Osteoblast (primary cell): ENCODE measurements around the gene COPS3. TPM values are rescaled to one million over a fixed set of nuclear protein-coding genes. Genes with fewer than 3 reads are reported as not detected.

Experiments used
- DNase-seq: peaks from one replicate; pipeline ENCODE4 v3.0.0; 2011; ENCODE audit warnings: low spot score, mixed read lengths; ENCODE audit not compliant: insufficient read length; ENCODE audit errors: missing footprints
- H2AFZ ChIP-seq: 2 replicates; pipeline ENCODE4 v1.6.0; 2011; ENCODE audit warnings: mild to moderate bottlenecking, low read length
- H3K27ac ChIP-seq: 2 replicates; pipeline ENCODE4 v1.5.1; 2011; ENCODE audit warnings: mild to moderate bottlenecking, low read depth, low read length, moderate library complexity
- H3K27me3 ChIP-seq: 2 replicates; pipeline ENCODE4 v1.6.0; 2012; ENCODE audit warnings: mild to moderate bottlenecking, control low read depth, inconsistent platforms, low read length, moderate library complexity; ENCODE audit not compliant: insufficient read depth
- H3K36me3 ChIP-seq: 2 replicates; pipeline ENCODE4 v1.5.1; 2011; ENCODE audit warnings: mild to moderate bottlenecking, low read length, control low read depth, moderate library complexity; ENCODE audit not compliant: insufficient read depth
- H3K4me1 ChIP-seq: 2 replicates; pipeline ENCODE4 v1.5.1; 2011; ENCODE audit warnings: mild to moderate bottlenecking, low read length, control low read depth, moderate library complexity; ENCODE audit not compliant: insufficient read depth
- H3K4me2 ChIP-seq: 2 replicates; pipeline ENCODE4 v1.6.0; 2011; ENCODE audit warnings: mild to moderate bottlenecking, low read length; ENCODE audit not compliant: insufficient read depth
- H3K4me3 ChIP-seq: fragments of 200-600 bp; sonication (generic); 3 replicates; pipeline ENCODE4 v1.5.1; 2012; ENCODE audit warnings: mild to moderate bottlenecking, low read length, inconsistent platforms; ENCODE audit not compliant: insufficient read depth
- H3K79me2 ChIP-seq: 2 replicates; pipeline ENCODE4 v1.6.0; 2012; ENCODE audit warnings: mild to moderate bottlenecking, low read length, control low read depth, inconsistent platforms; ENCODE audit not compliant: insufficient read depth
- H3K9me3 ChIP-seq: 2 replicates; pipeline ENCODE4 v1.5.1; 2011; ENCODE audit warnings: low read depth, low read length, control low read depth
- H4K20me1 ChIP-seq: 2 replicates; pipeline ENCODE4 v1.6.0; 2012; ENCODE audit warnings: mild to moderate bottlenecking, low read length, control low read depth; ENCODE audit not compliant: insufficient read depth
- total RNA-seq: library from RNA; depleted of rRNA; stranded (reverse); fragments of >200 nt; gene quantifications from 2 replicates; pipeline ENCODE4 v1.2.3, GENCODE V29; 2012
- TF ChIP-seq, protein P1 (sequence below): IDR thresholded peaks from 2 replicates; pipeline ENCODE4 v1.5.1; 2011; ENCODE audit warnings: mild to moderate bottlenecking, low read depth, low read length, moderate library complexity; ENCODE audit errors: extremely low read depth

Gene COPS3
- total RNA-seq, 1 donor = 78.5 TPM

DNA sequence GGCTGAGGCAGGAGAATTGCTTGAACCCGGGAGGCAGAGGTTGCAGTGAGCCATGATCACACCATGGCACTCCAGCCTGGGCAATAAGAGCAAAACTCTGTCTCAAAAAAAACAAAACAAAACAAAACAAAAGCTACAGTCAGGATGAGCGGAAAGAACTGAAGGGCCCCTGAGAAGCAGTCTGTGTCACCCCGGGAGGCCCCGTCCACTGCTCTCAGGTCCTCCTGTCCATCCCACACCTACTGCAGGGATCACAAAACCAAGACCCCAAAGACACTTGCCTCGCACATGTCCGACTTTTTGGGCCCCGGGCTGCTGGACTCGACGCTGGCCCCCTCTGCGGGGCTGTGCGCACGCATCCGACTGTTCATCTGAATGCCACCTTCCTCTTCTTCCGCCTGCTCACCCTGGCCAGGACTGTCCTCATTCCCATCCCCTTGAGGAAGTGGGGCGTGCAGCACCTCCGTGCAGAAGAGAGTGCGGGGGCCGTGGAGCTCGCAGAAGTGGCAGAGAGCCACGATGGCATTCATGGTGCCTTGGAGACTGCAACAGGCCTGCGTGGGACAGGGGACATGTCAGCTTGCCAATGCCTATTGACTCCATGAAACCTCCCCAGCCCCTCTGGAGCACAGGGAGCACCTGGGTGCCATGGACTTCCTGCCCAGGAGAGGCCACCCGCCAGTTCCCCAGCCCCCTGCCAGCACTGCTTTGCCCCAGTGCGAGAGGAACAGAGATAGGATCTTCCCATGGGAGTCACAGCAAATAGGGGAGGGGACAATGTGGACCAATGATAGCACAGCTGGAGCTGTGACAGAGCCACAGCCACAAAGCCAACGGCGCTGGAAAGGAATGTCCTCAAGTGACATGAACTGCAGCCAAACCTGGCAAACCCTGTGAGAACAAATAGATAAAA lies 53.2 kb downstream of the COPS3 start:
- H3K27ac ChIP-seq = no peak overlapping the region
- H2AFZ ChIP-seq = no peak overlapping the region
- peaks cover 14% of the 10 kb centered on the region for H4K20me1 ChIP-seq
- H3K4me3 ChIP-seq = no peak overlapping the region
- no peaks in the 10 kb centered on the region for H3K4me1 ChIP-seq
- H3K36me3 ChIP-seq = peaks cover 84% of the 10 kb centered on the region
- H3K4me2 ChIP-seq = no peak overlapping the region
- H3K79me2 ChIP-seq = peaks cover 87% of the 10 kb centered on the region
- no peaks in the 10 kb centered on the region for H3K9me3 ChIP-seq
- no peaks in the 10 kb centered on the region for H3K27me3 ChIP-seq
- TF ChIP-seq, protein P1, sequence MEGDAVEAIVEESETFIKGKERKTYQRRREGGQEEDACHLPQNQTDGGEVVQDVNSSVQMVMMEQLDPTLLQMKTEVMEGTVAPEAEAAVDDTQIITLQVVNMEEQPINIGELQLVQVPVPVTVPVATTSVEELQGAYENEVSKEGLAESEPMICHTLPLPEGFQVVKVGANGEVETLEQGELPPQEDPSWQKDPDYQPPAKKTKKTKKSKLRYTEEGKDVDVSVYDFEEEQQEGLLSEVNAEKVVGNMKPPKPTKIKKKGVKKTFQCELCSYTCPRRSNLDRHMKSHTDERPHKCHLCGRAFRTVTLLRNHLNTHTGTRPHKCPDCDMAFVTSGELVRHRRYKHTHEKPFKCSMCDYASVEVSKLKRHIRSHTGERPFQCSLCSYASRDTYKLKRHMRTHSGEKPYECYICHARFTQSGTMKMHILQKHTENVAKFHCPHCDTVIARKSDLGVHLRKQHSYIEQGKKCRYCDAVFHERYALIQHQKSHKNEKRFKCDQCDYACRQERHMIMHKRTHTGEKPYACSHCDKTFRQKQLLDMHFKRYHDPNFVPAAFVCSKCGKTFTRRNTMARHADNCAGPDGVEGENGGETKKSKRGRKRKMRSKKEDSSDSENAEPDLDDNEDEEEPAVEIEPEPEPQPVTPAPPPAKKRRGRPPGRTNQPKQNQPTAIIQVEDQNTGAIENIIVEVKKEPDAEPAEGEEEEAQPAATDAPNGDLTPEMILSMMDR = no peak
- peak; percentile 76 for DNase-seq

DNA sequence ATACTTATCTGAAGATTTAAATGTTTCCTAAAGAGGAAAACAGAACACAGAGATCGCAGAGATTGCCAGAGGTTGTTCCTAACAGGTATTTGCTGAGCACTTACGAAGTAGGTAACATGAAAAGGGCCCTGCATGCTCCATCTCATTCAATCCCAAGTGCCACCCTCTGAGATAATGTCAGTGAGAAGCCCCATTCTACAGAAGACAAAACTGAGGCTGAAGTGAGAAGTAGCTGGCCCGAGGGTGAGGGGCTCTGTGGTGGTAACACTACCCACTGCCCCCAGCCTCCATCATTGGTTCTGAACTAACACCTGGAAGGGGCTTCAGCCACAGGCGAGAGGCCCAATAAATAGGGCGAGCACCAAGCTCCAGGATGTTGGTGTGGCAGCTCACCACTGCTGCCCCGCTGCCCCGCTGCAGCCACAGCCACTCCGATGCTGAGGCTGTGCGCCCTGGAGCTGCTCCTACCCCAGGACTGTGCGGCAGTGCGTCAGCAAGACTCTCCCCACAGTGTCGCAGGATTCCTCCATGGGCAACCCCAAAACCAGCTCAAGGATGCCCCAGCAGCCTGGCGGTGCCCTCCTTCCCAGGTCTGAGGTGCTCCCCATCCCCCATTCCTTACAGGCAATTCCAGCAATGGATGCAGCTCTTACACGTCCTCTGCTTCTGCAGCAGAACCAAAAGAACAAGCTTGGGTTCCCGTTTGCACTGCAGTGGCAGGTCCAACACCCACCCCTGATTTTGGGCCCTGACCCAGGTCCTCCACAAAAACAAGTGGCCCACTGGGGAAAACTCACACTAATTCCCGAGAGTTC lies 54.4 kb downstream of the COPS3 start:
- no peak overlapping the region for H2AFZ ChIP-seq
- H3K27me3 ChIP-seq = no peaks in the 10 kb centered on the region
- no peak overlapping the region for H3K27ac ChIP-seq
- DNase-seq = peak; percentile 53
- H3K4me2 ChIP-seq = no peak overlapping the region
- H3K9me3 ChIP-seq = no peaks in the 10 kb centered on the region
- no peaks in the 10 kb centered on the region for H3K4me1 ChIP-seq
- H4K20me1 ChIP-seq = peaks cover 9% of the 10 kb centered on the region
- peaks cover 84% of the 10 kb centered on the region for H3K36me3 ChIP-seq
- no peak overlapping the region for H3K4me3 ChIP-seq
- peaks cover 85% of the 10 kb centered on the region for H3K79me2 ChIP-seq
- TF ChIP-seq, protein P1 = no peak

DNA sequence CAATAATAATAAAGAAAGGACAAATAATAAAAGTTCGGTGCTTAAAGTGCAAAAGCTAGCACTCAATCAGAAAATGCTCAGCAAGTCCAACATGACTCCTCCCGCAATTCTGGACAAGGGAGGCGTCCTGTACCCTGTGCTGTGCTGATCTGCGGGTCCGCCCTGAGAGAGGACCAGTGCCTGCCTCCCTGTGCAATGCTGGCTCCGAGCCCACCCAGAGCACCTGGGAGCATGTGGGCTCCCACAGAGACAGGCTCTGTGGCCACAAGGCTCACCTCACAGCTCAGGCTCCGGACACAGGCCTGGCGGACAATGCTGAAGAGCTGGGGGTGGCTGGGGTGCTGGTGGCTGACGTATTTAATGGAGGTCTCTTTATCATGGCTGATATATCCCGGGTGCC lies 55.1 kb downstream of the COPS3 start:
- Histone ChIP-seq H3K4me3 (no peak overlapping the region), H3K27ac (no peak overlapping the region), H3K36me3 (peaks cover 85% of the 10 kb centered on the region), H3K9me3 (no peaks in the 10 kb centered on the region), H4K20me1 (peaks cover 15% of the 10 kb centered on the region), H3K27me3 (no peaks in the 10 kb centered on the region), H3K4me1 (no peaks in the 10 kb centered on the region), H3K79me2 (peaks cover 85% of the 10 kb centered on the region), H3K4me2 (no peak overlapping the region), H2AFZ (no peak overlapping the region)
- TF ChIP-seq, protein P1 = no peak
- DNase-seq = peak; percentile 11

DNA sequence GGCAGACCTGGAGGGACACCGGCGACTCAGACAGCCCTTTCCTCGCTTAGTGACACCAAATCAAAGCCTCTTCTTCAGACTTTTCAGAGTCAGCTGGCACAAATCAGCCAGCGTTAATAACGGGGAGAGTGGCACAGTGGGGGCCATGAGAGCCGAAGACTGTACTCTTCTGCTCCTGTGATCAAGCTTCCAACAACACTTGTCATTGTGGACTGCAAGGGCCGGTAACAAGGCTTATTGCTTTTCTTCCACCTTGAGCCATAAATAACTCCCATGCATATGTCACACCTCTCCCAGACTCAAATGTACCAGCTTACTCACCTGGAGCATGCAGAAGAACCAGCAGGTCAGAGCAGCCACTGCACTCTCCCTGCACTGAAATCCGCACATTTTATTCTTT lies 56.9 kb downstream of the COPS3 start:
- no peaks in the 10 kb centered on the region for H3K27me3 ChIP-seq
- no peaks in the 10 kb centered on the region for H3K4me1 ChIP-seq
- no peak overlapping the region for H3K4me2 ChIP-seq
- no peak overlapping the region for H2AFZ ChIP-seq
- TF ChIP-seq, protein P1 = no peak
- no peak overlapping the region for H3K27ac ChIP-seq
- no peaks in the 10 kb centered on the region for H3K9me3 ChIP-seq
- H3K79me2 ChIP-seq = peaks cover 80% of the 10 kb centered on the region
- peak; percentile 13 for DNase-seq
- H3K4me3 ChIP-seq = no peak overlapping the region
- peaks cover 88% of the 10 kb centered on the region for H3K36me3 ChIP-seq
- peaks cover 19% of the 10 kb centered on the region for H4K20me1 ChIP-seq
